HFFc6 (cell line): Measurements from ENCODE around the gene ASMT. TPM values are rescaled to one million over a fixed set of nuclear protein-coding genes. Genes with fewer than 3 reads are reported as not detected.
"Not testable (repeated sequence)": the region's sequence is repeated elsewhere in the genome, so short reads cannot be mapped to it uniquely, and the experiment has no call there.

Experiments used
- DNase-seq: peaks from one replicate; pipeline ENCODE4 v3.0.0-alpha.2; 2018
- H3K27ac Mint-ChIP-seq: 2 replicates; pipeline ENCODE4 v1.8.0; 2020; ENCODE audit warnings: mild to moderate bottlenecking, mixed read lengths
- H3K27me3 Mint-ChIP-seq: 2 replicates; pipeline ENCODE4 v1.8.0; 2021; ENCODE audit warnings: mild to moderate bottlenecking, moderate library complexity, mixed read lengths; ENCODE audit not compliant: insufficient read depth
- H3K36me3 Mint-ChIP-seq: 2 replicates; pipeline ENCODE4 v1.8.0; 2021; ENCODE audit warnings: low read depth, mixed read lengths
- H3K4me1 Mint-ChIP-seq: 2 replicates; pipeline ENCODE4 v1.8.0; 2020; ENCODE audit warnings: low read depth, mixed read lengths
- H3K4me3 Mint-ChIP-seq: 2 replicates; pipeline ENCODE4 v1.8.0; 2020; ENCODE audit warnings: mild to moderate bottlenecking, moderate library complexity, mixed read lengths
- H3K9me3 Mint-ChIP-seq: 2 replicates; pipeline ENCODE4 v1.8.0; 2020; ENCODE audit warnings: mild to moderate bottlenecking, mixed read lengths
- CTCF ChIP-seq: fragments of 200-600 bp; sonication (generic); IDR thresholded peaks from 2 replicates; pipeline ENCODE4 v1.5.0; 2021; ENCODE audit warnings: antibody characterized with exemption, mild to moderate bottlenecking
- total RNA-seq, 6 experiments: library from RNA; stranded (reverse); fragmentation: NEBNext Ultra II Directional; extraction: Animal tissue kit (Norgen Biotek cat#: 25700); gene quantifications; 2 replicates in 1 of 6; 3 replicates in 5 of 6; pipeline ENCODE4 v1.2.3, GENCODE V29; 2021

ASMT gene
- total RNA-seq, 6 experiments from 2014 or later = 0.38 TPM; not detected in 5

GRCh38 chrX:1618689-1619088 is 3.8 kb downstream of the ASMT start:
- TF ChIP-seq CTCF = no peak
- Mint-ChIP-seq H3K36me3 (no peaks in the 10 kb centered on the region), H3K4me3 (no peak overlapping the region), H3K9me3 (no peaks in the 10 kb centered on the region), H3K27me3 (peaks cover 2% of the 10 kb centered on the region), H3K4me1 (no peaks in the 10 kb centered on the region), H3K27ac (no peak overlapping the region)
- DNase-seq = no peak

- Mint-ChIP-seq H3K27me3 (no peaks in the 10 kb centered on the region; the same call in 1 of the 2 replicates), H3K36me3 (no peaks in the 10 kb centered on the region), H3K27ac (no peak overlapping the region), H3K4me1 (no peaks in the 10 kb centered on the region), H3K9me3 (no peaks in the 10 kb centered on the region), H3K4me3 (no peak overlapping the region)
- no peak for DNase-seq
- TF ChIP-seq CTCF = no peak
Observed at GRCh38 chrX:1623691-1624090, 8.8 kb downstream of the ASMT start.

GRCh38 chrX:1624158-1624860 is 9.4 kb downstream of the ASMT start:
- H3K27me3 Mint-ChIP-seq, H3K27ac Mint-ChIP-seq, H3K36me3 Mint-ChIP-seq, H3K4me1 Mint-ChIP-seq, H3K9me3 Mint-ChIP-seq, H3K4me3 Mint-ChIP-seq, DNase-seq: not testable (repeated sequence)

- H3K4me1 Mint-ChIP-seq, H3K9me3 Mint-ChIP-seq, H3K27me3 Mint-ChIP-seq, DNase-seq, H3K36me3 Mint-ChIP-seq, H3K4me3 Mint-ChIP-seq, H3K27ac Mint-ChIP-seq: not testable (repeated sequence)
Observed at GRCh38 chrX:1624861-1625215, 10.0 kb downstream of the ASMT start.

GRCh38 chrX:1629244-1629643 is 14.4 kb downstream of the ASMT start:
- H3K27ac Mint-ChIP-seq = no peak overlapping the region
- DNase-seq = no peak
- no peak for TF ChIP-seq CTCF
- no peaks in the 10 kb centered on the region for H3K36me3 Mint-ChIP-seq
- H3K27me3 Mint-ChIP-seq = peaks cover 7% of the 10 kb centered on the region
- no peak overlapping the region for H3K4me3 Mint-ChIP-seq
- no peaks in the 10 kb centered on the region for H3K9me3 Mint-ChIP-seq
- H3K4me1 Mint-ChIP-seq = no peaks in the 10 kb centered on the region

GRCh38 chrX:1646009-1646408 is 31.1 kb downstream of the ASMT start:
- H3K4me3 Mint-ChIP-seq = no peak overlapping the region

More at GRCh38 chrX:1646009-1646408, 31.1 kb downstream of the ASMT start:
- Mint-ChIP-seq H3K27me3 (peaks cover 11% of the 10 kb centered on the region), H3K4me1 (no peaks in the 10 kb centered on the region), H3K36me3 (peaks cover 11% of the 10 kb centered on the region), H3K27ac (no peak overlapping the region), H3K9me3 (peaks cover 17% of the 10 kb centered on the region)
- DNase-seq = no peak
- no peak for TF ChIP-seq CTCF
